ENCODE data around the gene RAB25. TPM values are rescaled to one million over a fixed set of nuclear protein-coding genes. Genes with fewer than 3 reads are reported as not detected.
"Not testable (repeated sequence)": the region's sequence is repeated elsewhere in the genome, so short reads cannot be mapped to it uniquely, and the experiment has no call there.

The RAB25 gene
- total RNA-seq, 4 donors from 2014 or later: 0.84 TPM; not detected in 3

GRCh38 chr1:156067262-156067661 lies 6.3 kb downstream of the RAB25 start:
- ATAC-seq (ENCODE audit: low FRiP score): no peak
- no peak for DNase-seq (ENCODE audit: low spot score)
- TF ChIP-seq, protein P1, sequence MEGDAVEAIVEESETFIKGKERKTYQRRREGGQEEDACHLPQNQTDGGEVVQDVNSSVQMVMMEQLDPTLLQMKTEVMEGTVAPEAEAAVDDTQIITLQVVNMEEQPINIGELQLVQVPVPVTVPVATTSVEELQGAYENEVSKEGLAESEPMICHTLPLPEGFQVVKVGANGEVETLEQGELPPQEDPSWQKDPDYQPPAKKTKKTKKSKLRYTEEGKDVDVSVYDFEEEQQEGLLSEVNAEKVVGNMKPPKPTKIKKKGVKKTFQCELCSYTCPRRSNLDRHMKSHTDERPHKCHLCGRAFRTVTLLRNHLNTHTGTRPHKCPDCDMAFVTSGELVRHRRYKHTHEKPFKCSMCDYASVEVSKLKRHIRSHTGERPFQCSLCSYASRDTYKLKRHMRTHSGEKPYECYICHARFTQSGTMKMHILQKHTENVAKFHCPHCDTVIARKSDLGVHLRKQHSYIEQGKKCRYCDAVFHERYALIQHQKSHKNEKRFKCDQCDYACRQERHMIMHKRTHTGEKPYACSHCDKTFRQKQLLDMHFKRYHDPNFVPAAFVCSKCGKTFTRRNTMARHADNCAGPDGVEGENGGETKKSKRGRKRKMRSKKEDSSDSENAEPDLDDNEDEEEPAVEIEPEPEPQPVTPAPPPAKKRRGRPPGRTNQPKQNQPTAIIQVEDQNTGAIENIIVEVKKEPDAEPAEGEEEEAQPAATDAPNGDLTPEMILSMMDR (IDR thresholded peaks at IDR 0.05): no peak

DNA sequence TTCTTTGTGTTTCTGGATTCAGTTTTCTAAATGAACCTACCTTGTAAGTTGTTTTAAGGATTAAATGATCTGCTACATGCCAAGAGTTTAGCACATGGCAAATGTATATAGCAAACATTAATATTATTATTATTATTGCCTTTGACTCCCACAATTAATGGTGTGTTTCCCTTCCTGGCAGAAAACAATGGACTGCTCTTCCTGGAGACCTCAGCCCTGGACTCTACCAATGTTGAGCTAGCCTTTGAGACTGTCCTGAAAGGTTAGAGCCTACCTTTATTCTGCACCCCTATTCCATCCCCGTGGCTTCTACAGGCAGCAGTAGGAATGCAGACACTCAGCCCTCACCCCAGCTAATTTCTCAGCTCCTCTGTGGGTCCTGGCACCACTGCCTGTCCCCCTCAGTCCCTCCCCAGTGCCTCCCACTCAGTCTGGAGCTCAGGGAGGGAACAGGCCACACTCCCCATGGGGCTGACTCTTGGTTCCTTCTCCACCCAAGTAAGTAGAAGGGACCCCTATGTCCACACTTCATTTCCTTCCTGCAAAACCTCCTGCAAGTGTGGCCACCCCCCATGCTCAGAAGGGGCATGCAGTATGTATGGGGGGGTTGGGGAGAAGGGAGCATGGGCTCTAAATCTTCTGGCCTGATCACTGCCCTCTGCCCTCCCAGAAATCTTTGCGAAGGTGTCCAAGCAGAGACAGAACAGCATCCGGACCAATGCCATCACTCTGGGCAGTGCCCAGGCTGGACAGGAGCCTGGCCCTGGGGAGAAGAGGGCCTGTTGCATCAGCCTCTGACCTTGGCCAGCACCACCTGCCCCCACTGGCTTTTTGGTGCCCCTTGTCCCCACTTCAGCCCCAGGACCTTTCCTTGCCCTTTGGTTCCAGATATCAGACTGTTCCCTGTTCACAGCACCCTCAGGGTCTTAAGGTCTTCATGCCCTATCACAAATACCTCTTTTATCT lies 8.8 kb downstream of the RAB25 start:
- ATAC-seq (ENCODE audit: low FRiP score): no peak
- DNase-seq (ENCODE audit: low spot score): no peak
- TF ChIP-seq, protein P1 (IDR thresholded peaks at IDR 0.05): no peak

DNA sequence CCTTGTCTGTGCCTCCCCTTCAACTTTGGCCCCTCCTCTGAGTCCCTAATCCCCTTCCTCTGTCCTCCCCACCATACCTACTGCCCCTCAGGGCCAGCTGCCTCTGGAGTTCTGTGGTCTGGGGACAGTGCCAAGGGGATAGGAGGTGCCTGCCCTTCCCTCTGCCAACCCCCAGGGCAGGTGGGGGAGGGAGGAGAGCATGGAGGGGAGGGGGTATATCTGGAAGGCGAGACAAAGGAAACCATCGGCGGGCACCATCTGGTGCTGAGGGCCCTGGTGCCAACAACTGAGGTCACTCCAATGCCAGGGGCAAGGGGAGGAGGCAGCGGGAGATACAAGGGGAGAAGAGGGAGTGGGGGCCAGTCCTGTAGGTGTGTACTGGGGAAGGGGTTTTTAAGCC lies 9.6 kb downstream of the RAB25 start:
- ATAC-seq (ENCODE audit: low FRiP score): no peak
- no peak for DNase-seq (ENCODE audit: low spot score)
- TF ChIP-seq, protein P1 (IDR thresholded peaks at IDR 0.05): no peak

DNA sequence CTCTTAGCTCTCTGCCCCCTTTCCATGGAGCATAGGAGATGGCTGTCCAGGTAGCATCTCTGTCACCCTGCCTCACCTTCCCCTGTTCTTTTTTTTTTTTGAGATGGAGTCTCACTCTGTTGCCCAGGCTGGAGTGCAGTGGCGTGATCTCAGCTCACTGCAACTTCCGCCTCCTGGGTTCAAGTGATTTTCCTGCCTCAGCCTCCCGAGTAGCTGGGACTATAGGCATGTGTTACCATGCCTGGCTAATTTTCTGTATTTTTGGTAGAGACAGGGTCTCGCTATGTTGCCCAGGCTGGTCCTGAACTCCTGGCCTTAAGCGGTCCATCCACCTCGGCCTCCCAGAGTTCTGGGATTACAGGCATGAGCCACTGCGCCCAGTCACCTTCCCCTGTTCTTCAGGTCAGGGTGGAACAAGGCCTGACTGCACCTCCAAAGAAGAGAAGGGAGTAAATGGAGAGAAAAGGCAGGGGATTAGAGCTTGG lies 10.4 kb downstream of the RAB25 start:
- not testable (repeated sequence) for ATAC-seq (ENCODE audit: low FRiP score); DNase-seq (ENCODE audit: low spot score)

GRCh38 chr1:156072251-156072650 lies 11.3 kb downstream of the RAB25 start:
- ATAC-seq (ENCODE audit: low FRiP score): no peak

GRCh38 chr1:156073110-156073687 lies 12.2 kb downstream of the RAB25 start:
- no peak for DNase-seq (ENCODE audit: low spot score)
- ATAC-seq (ENCODE audit: low FRiP score): no peak
- TF ChIP-seq, protein P1 (IDR thresholded peaks at IDR 0.05): no peak

More at GRCh38 chr1:156072251-156072650, 11.3 kb downstream of the RAB25 start:
- DNase-seq (ENCODE audit: low spot score): no peak
- TF ChIP-seq, protein P1 (IDR thresholded peaks at IDR 0.05): no peak

DNA sequence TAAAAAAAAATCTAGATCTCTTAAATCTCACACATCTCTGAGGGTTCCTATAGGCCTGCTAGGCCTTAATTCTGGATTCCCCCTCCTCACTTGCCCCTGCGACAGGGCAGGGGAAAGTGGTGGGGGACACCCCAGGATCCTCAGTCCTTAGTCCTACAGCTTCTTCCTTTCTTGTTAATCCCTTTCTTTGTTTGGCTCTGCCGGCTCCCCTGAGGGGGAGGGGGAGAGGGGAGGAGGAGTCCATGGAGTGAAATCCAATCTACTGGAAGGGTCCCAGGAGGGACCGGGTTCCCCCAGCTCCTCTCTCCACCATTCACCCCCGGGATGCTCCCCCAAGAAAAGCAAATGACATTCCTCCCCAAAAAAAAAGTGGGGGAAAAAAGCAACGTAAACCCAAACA lies 12.8 kb downstream of the RAB25 start:
- ATAC-seq (ENCODE audit: low FRiP score): no peak
- TF ChIP-seq, protein P1 (IDR thresholded peaks at IDR 0.05): no peak
- no peak for DNase-seq (ENCODE audit: low spot score)

Measured in omental fat pad (tissue), 4 donors.